GM18861 (cell line): ENCODE data around the gene PGM3.
"Not testable (repeated sequence)": the region's sequence is repeated elsewhere in the genome, so short reads cannot be mapped to it uniquely, and the experiment has no call there.

ENCODE experiments used
- ATAC-seq: cut with Tn5 transposase; IDR thresholded peaks from one replicate; pipeline ENCODE4 v1.9.1; 2021; ENCODE audit not compliant: unreplicated experiment

The PGM3 gene

DNA sequence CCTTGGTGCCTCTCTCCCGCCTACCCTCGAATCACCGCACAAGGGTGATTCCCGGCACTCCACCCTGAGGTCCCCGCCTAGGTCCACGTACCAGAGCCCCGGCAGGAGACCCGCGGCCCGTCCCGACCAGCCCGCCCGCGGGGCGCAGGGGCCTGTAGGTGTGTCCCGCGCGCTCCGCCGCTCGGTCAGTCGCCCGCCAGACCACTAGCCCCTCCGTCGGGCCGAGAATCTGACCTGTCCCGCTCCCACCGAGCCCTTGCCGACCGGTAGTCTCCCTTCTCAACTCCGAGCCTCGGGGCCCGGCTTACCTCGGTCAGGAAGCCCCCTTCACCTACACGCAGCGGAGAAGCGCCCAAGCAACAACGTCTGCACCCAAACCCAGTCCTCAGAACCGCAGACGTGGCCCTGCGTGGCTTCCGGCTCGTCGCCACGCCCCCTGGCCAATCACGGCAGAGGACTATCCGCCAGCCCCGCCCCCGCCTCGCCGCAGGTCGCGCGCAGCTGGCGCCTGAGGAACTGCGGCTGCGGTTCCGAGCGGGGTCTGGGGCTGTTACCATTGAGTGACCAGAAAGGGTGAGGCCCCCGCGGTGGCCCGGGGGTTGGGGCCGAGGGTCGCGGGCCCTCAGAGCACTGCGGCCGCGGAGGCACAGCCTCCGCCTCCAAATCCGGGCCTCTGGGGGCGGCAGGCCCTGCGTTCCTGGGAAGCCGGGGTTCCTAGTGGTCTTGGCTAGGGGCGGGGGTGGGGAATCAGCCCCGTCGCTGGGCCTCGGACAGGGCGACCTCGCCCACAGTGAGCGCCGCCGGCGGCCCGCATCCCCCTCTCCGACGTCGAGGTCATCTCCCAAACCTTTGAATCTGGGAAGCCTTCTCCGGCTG lies at the start of gene PGM3, which contains the start of gene RWDD2A:
Gene PGM3, minus strand, starts transcription at position 395 of the 876 bp plus-strand sequence. CDS start 2,253 bp downstream, outside the sequence.
Gene RWDD2A, plus strand, starts transcription at position 487 of the 876 bp plus-strand sequence. CDS start 1,095 bp downstream, outside the sequence.
- peak; percentile 96 for ATAC-seq

- ATAC-seq = no peak
These were observed 38.1 kb upstream of the PGM3 start for GRCh38 chr6:83231146-83231545.

DNA sequence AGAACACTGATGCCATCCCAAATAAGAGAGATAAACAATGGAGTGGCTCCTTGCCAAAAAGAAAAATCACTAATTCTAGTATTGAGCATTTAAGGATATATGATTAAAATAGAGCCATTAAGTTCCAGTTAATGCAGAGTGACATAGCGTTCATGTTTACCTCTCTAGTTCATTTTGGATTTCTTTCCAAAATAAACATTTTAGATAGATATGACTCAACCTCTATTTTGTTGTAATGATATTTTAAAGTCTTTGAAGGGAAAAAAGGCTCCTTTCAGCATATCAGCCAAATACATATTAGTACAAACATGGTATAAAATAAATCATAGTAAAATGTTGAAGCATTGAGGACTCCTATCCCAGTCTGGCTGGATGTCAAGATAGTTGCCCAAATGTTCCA lies 33.5 kb upstream of the PGM3 start:
- ATAC-seq = no peak

DNA sequence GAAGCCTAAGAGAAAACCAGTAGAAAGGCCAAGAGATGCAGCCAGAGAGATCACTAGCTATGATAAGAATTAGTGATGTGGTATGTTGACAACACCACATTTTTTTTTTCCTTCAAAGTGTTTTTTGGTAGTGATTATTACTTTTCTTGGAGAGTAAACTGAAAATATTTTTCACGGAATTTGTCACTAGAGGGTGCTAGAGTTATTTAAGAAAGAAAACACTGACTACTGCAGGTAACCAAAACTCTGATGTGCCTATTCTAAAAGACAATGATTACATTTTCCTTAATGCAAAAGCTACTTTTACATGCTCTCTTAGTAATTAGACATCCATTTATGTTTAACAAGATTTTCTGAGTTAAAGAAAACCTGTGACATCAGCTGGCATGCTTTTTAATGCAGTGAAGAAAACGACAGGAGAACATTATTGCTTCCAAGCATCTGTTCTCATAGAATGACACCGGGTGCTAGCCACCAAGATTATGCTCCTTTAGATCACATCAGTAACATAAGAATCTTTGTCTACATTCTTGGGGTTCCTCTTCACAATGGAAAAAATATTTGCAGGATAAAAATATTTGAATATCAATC lies 28.9 kb upstream of the PGM3 start:
- no peak for ATAC-seq

DNA sequence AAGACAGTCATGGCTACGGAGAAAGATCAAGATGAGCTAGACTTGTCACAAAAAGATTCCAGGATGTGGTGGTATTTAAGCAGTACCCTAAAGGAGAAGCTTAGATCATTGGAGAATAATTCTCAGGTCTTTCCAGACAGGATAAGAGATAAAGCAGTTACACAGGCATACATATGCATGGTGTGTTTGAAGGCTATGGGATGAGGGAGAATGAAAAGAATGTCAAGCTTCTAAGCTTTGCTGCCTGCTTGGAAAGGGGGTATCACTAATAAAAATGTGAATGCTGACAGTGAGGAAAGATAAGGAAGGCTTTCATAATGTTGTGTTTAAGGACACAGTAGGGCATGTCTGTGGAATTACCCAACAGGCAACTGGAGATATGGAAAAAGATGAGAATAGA lies 28.2 kb upstream of the PGM3 start:
- no peak for ATAC-seq

DNA sequence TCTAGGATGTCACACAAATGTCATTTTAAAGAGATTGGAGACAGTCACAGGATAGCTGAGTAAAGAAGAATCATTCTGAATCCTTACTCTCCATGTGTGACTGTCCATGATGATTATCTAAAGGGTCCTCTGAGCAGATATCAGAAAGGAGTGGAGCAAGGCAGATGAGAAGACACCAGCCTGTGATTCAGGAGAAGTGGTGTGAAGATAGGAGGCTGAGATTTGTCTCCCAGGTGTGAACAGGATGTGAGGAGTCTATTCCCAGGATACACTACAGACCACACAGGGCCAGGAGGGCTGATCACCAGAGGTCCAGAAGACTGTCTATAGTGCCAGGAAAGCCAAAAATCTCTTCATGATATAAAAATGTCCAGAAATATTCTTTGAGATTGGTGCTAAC lies 27.1 kb upstream of the PGM3 start:
- no peak for ATAC-seq

GRCh38 chr6:83218646-83219045 lies 25.6 kb upstream of the PGM3 start:
- ATAC-seq = no peak

GRCh38 chr6:83216806-83217205 lies 23.7 kb upstream of the PGM3 start:
- ATAC-seq = no peak

DNA sequence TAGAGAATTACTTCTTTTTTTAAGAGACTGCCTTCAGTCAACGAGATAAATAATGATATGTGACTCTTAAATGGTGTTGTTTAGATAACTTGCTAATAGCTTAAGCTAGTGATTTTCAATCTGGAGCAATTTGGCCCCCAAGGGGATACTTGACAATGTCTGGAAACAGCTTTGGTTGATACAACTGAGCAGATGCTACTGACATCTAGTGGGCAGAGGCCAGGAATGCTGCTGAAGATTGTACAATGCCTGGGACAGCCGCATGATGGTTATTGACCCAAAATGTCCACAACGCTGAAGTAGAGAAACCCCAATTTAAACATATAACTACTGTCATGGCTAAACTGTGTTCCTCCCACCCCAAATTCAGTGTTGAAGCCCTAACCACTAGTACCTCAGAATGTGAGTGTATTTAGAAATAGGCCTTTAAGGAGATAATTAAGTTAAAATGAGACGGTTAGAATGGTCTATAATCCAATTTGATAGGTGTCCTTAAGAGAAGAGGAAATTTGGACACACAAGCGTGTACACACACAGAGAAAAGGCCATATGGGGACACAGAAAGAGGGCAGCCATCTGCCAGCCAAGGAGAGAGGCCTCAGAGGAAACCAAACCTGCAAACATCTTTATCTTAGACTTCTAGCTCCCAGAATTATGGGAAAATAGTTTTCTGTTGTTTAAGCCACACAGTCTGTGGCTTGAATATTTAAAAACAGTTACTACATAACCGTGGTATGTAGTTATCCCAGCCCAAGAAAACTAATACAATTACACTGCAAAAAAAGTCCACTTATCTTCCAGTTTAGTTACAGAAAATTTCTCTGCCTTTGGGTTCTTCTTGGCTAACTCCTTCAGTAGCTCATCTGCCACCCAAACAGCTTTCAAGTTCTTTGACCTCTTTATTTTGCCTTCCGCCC lies 22.3 kb upstream of the PGM3 start:
- ATAC-seq = peak; percentile 100

GRCh38 chr6:83202031-83202430 lies 9.0 kb upstream of the PGM3 start:
- no peak for ATAC-seq

GRCh38 chr6:83199863-83200225 lies 6.8 kb upstream of the PGM3 start:
- ATAC-seq = no peak

- peak; percentile 72 for ATAC-seq
These were observed 6.3 kb upstream of the PGM3 start for GRCh38 chr6:83199173-83199862.

- ATAC-seq = peak; percentile 11
These were observed 5.6 kb upstream of the PGM3 start for GRCh38 chr6:83198486-83199172.

GRCh38 chr6:83193747-83194566 lies 892 bp upstream of the PGM3 start:
- no peak for ATAC-seq

- ATAC-seq = no peak
These were observed 609 bp downstream of the PGM3 start for GRCh38 chr6:83192456-83192855.

DNA sequence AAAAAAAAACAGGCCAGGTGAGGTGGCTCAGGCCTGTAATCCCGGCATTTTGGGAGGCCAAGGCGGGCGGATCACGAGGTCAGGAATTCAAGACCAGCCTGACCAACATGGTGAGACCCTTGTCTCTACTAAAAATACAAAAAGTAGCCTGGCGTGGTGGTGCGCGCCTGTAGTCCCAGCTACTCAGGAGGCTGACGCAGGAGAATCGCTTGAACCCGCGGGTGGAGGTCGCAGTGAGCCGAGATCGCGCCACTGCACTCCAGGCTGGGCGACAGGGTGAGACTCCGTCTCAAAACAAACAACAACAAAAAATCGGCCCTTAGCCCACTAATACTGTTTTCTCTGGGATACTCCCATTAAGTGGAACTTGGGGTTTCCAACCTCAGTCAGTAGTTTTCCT lies 1.1 kb downstream of the PGM3 start:
- ATAC-seq = not testable (repeated sequence)

GRCh38 chr6:83190626-83191025 lies 2.4 kb downstream of the PGM3 start:
- no peak for ATAC-seq

DNA sequence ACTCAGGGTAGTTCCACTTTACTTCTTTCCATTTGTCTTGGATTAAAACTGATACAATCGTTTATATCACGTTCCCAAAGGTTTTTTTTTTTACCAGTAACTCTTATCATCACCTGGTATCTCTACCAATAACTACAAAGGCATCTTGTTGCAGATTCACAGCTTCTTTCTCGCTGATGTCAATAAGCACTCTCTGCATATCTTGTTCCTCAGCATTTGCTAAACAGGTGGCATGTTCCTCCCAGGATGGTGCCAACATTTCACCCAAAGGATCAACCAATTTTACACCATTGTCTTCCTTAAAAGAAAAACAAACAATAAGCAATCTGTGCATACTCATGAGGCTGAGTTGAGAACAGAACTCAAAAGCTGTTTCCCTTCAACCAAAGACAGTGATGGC lies 4.6 kb downstream of the PGM3 start:
- no peak for ATAC-seq

GRCh38 chr6:83185096-83185495 lies 8.0 kb downstream of the PGM3 start:
- ATAC-seq = no peak
